Left ventricle myocardium superior (tissue), 1 donor: ENCODE results near the gene PARP3. TPM values are rescaled to one million over a fixed set of nuclear protein-coding genes. Genes with fewer than 3 reads are reported as not detected.
A peak's percentile ranks its signal among the peaks of the same experiment; 100 is the strongest.

Source experiments
- ATAC-seq: fragments of 200-7000 bp; cut with Tn5 transposase; one replicate; pipeline ENCODE4 v1.9.1; 2020; ENCODE audit warnings: mild to moderate bottlenecking, moderate library complexity
- DNase-seq: peaks from one replicate; pipeline ENCODE4 v3.0.0-alpha.2; 2020
- intact Hi-C: fragments of 100-400 bp; cut with micrococcal nuclease; formaldehyde crosslinking; loops from one replicate; pipeline ENCODE4 v1.11.0; 2022
- total RNA-seq: library from RNA; stranded (reverse); fragmentation: NEBNext Ultra II Directional; extraction: Animal tissue kit (Norgen Biotek cat#: 25700); gene quantifications from one replicate; pipeline ENCODE4 v1.2.1, GENCODE V29; 2021
- donor health status: DM: no; HTN: yes; CAD: no; lungs with severe emphysema.

The PARP3 gene
- total RNA-seq, 1 donor from 2014 or later = 14.7 TPM

GRCh38 chr3:51961011-51961410 lies 18.8 kb downstream of the PARP3 start:
- intact Hi-C loops = no loop called here
- DNase-seq (peak; percentile 25), ATAC-seq (no peak)

GRCh38 chr3:51961602-51962569 lies 19.7 kb downstream of the PARP3 start:
- intact Hi-C loops = no loop called here
- ATAC-seq (peak; percentile 81), DNase-seq (peak; percentile 75)

- ATAC-seq (peak; percentile 8), DNase-seq (peak; percentile 54)
- intact Hi-C loops = no loop called here
Observed at GRCh38 chr3:51962854-51963530, 20.8 kb downstream of the PARP3 start.

- intact Hi-C loops = no loop called here
Observed at GRCh38 chr3:51963951-51964451, 21.8 kb downstream of the PARP3 start.

DNA sequence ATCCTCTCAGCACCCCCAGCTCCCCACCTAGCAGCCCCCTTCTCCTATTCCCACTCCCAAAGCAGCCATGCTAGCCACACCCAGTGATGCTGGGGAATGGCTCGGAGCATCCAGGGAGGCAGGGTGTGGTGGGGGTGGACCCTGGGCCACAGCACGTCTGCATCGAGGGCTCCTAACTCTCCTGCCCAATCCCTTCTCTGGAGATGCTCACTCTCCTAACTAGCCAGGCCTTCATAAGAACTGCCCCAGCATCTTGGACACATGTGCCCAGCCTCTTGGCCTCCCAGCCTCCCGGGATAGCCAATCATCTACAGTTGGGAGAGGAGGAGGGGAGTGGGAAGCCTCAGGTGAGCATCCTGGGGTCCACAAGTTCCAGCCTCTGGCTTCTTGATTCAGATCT lies 22.4 kb downstream of the PARP3 start:
- ATAC-seq (no peak), DNase-seq (peak; percentile 18)
- intact Hi-C loops = no loop called here

More at GRCh38 chr3:51963951-51964451, 21.8 kb downstream of the PARP3 start:
- peak; percentile 42 for DNase-seq
- no peak for ATAC-seq

GRCh38 chr3:51966016-51966415 lies 23.9 kb downstream of the PARP3 start:
- DNase-seq (peak; percentile 23), ATAC-seq (no peak)
- intact Hi-C loops = no loop called here

DNA sequence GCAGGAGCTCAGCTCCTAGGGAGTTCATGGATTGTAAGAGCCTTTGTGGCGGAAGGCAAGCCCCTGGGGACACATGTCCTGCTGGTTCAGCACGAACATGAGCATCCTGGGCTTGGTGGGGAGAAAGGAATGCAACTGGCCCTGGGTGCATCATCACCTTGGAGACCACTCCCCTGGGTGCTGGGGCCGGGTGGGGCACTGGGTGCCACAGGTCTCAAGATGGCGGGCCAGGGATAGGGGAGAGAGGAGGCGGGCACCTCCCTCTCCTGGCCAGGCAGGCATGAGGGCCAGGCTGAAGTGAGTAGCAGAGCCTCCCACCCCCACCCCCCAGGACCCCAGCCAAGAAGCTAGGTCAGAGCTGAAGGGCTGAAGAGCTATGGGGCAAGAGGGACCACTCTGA lies 24.3 kb downstream of the PARP3 start:
- no peak for ATAC-seq
- intact Hi-C loops = no loop called here
- DNase-seq = peak; percentile 39

- ATAC-seq (peak; percentile 2), DNase-seq (no peak)
- intact Hi-C loops = no loop called here
Observed at GRCh38 chr3:51966922-51967383, 24.8 kb downstream of the PARP3 start.

- peak; percentile 71 for ATAC-seq
- intact Hi-C loops = no loop called here
- peak; percentile 87 for DNase-seq
Observed at GRCh38 chr3:51967384-51968169, 25.4 kb downstream of the PARP3 start, which contains the start of gene PCBP4. Gene PCBP4 (minus strand): TSS chr3:51967454. CDS start chr3:51961240, 6,214 bp downstream.

DNA sequence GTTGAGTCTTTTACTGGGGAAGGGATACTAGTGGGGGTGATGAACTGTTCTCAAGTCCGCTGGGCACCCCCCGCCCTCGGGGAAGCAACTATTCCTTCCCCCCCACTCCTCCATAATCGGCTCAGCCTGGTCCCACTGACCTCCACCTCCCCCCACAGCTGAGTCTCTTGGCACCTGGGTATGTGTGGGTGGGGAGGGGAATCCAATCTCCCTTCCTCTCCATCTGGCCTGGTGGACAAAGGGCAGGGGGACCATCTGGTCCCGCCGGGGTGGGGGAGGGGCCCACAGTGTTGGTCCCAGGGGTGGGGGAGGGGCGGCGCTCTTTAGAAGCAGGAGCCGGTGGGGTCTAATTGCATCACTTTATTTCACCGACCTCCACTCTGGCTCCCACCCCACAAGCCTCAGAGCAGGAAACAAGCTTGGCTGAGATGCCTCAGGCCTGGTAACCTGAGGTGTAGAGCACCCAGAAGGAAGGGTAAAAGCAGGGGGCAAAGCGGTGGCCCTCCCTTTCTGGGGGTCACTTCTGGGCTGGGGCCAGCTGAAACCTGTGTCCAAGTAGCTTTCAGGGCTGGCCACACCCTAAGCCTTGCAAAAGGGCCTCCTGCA lies 26.1 kb downstream of the PARP3 start:
- intact Hi-C loops = no loop called here
- DNase-seq = peak; percentile 48
- peak; percentile 3 for ATAC-seq

- ATAC-seq (no peak), DNase-seq (no peak)
- intact Hi-C loops = no loop called here
Observed at GRCh38 chr3:51968883-51969678, 26.9 kb downstream of the PARP3 start.

- intact Hi-C loops = no loop called here
- ATAC-seq (no peak), DNase-seq (peak; percentile 26)
Observed at GRCh38 chr3:51969841-51970240, 27.7 kb downstream of the PARP3 start.

- intact Hi-C loops = no loop called here
- ATAC-seq = no peak
- DNase-seq = peak; percentile 55
Observed at GRCh38 chr3:51970606-51971300, 28.6 kb downstream of the PARP3 start.

DNA sequence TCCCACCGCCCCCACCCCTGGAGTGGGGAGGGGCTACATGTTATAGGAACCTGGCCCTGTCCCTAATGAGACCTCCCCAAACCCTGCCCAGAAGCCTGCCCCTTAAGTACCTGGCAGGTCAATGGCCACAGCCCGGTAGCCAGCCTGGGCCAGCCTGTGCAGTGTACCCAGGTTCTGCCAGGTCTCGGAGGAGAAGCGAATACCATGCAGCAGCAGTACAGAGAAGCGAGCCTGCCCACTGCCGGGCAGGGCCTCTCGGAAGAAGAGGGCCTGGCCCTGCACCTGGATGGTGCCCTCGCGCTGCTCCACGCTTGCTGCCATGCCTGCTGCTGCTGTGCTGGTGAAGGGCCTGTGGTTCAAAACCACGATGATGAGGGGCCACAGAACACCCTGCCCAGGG lies 29.2 kb downstream of the PARP3 start:
- ATAC-seq = no peak
- intact Hi-C loops = no loop called here
- peak; percentile 24 for DNase-seq

GRCh38 chr3:51974277-51974962 lies 32.3 kb downstream of the PARP3 start:
- ATAC-seq = peak; percentile 27
- intact Hi-C loops = no loop called here
- DNase-seq = peak; percentile 66

DNA sequence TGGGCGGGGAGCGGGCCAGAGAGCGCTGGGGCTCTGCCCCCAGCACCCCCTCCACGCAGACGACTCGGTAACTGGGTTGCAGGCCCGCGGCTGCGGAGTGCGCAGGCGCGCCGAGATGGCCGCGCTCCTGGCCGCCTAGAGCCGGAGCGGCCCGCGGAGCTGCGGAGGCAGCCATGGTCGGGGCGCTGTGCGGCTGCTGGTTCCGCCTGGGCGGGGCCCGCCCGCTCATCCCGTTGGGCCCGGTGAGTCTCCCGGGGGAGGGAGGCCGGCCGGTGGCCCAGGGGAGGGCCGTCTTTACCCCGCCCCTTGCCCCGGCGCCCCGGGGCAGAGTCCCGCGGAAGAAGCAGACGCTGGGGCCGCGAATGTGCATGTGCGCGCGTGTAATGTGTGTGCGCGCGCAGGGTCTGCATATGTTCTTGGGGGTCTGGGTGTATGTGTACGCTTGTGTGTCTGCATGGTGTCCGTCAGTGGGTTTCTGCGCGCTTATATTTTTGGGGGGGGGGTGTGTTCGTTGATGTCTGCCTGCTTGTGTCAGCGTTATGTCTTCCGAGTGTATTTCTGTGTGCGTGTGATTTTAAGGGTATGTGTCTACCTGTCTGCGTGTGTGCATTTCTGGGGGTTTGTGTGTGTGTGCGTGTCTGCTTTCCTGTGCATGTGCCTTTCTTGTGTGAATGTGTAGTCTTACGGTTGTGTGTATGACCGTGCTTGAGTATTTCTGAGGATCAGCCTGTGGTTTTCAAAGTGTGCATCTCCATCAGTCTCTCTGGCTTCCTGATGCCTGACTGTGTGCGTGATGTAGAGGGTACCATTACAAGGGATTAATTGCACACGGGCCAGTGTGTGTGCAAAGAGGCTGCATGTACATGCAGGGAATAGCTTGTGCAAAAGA lies 33.0 kb downstream of the PARP3 start, which contains the start of gene ABHD14A:
TSS of gene ABHD14A (plus strand) at position 102 of the 889 bp plus-strand sequence. CDS start at position 174, 72 bp downstream.
- ATAC-seq (peak; percentile 82), DNase-seq (peak; percentile 90)
- intact Hi-C loops = no loop called here
